Prostate gland (tissue), 2 donors: ENCODE data around the gene MTOR. TPM values are rescaled to one million over a fixed set of nuclear protein-coding genes. Genes with fewer than 3 reads are reported as not detected.

Source experiments
- DNase-seq: peaks from one replicate; pipeline ENCODE4 v3.0.0-alpha.2; 2019; ENCODE audit warnings: low spot score
- H3K27ac ChIP-seq, 2 donors: fragments of 200-600 bp; sonication (generic); 2 replicates each; pipeline ENCODE4 v1.5.1; 2017 to 2019
- H3K27me3 ChIP-seq: fragments of 200-600 bp; sonication (generic); replicated peaks from 2 replicates; pipeline ENCODE4 v1.5.1; 2019; ENCODE audit not compliant: insufficient read depth
- H3K36me3 ChIP-seq, 2 donors: fragments of 200-600 bp; sonication (generic); 1 replicate in 1 of 2; 2 replicates in 1 of 2; pipeline versions ENCODE4 v1.5.1 to v1.8.1; 2017 to 2019
- H3K4me1 ChIP-seq: fragments of 200-600 bp; sonication (generic); replicated peaks from 2 replicates; pipeline ENCODE4 v1.5.1; 2019
- H3K4me3 ChIP-seq, 2 donors: fragments of 200-600 bp; sonication (generic); 2 replicates each; pipeline ENCODE4 v1.5.1; 2017 to 2019
- H3K9me3 ChIP-seq: fragments of 200-600 bp; sonication (generic); 2 replicates; pipeline ENCODE4 v1.5.1; 2017
- CTCF ChIP-seq, 4 experiments: fragments of 200-600 bp in 2 of 4; fragments of 450-650 bp in 2 of 4; sonication (generic) in 2 of 4; IDR thresholded peaks; 1 replicate in 3 of 4; 2 replicates in 1 of 4; pipeline ENCODE4 v1.5.1; 2016 to 2019; ENCODE audit warnings: antibody characterized with exemption in 4 of 4, mild to moderate bottlenecking in 2 of 4, moderate library complexity in 2 of 4
- POLR2A ChIP-seq: fragments of 450-650 bp; IDR thresholded peaks from one replicate; pipeline ENCODE4 v1.6.1; 2016; ENCODE audit warnings: antibody characterized with exemption, mild to moderate bottlenecking
- POLR2AphosphoS5 ChIP-seq: sonication (generic); formaldehyde crosslinking; IDR thresholded peaks from one replicate; pipeline ENCODE4 v1.6.1; 2017; ENCODE audit warnings: antibody characterized with exemption
- WGBS: methylation state at CpG from one replicate; pipeline ENCODE4 v1.1.5; 2018; 5-methylcytosine and 5-hydroxymethylcytosine counted together
- intact Hi-C: fragments of 100-400 bp; cut with DNase I; formaldehyde crosslinking; loops from one replicate; pipeline ENCODE4 v1.14.2; 2022
- total RNA-seq, 2 donors: library from RNA; depleted of rRNA; stranded (reverse); fragments of >200 nt; gene quantifications; one replicate each; pipeline ENCODE4 v1.1.0, GENCODE V29; 2016

Gene MTOR
- total RNA-seq, 2 donors from 2014 or later, result 34.7 to 56.1 TPM

GRCh38 chr1:11204396-11205190 lies 57.8 kb downstream of the MTOR start:
- peaks cover 4 to 17% of the 10 kb centered on the region in 2 donors for H3K36me3 ChIP-seq
- DNase-seq, result no peak
- WGBS, result 94% methylated on average over 11 of the region's 11 CpGs
- H3K9me3 ChIP-seq, result no peaks in the 10 kb centered on the region
- no peak overlapping the region for H3K4me3 ChIP-seq
- no peaks in the 10 kb centered on the region for H3K27me3 ChIP-seq
- TF ChIP-seq POLR2A, result no peak
- no peak for TF ChIP-seq POLR2AphosphoS5
- TF ChIP-seq CTCF (IDR thresholded peaks at IDR 0.05), result no peak
- no peak overlapping the region for H3K27ac ChIP-seq
- intact Hi-C loops, result no loop called here
- no peaks in the 10 kb centered on the region for H3K4me1 ChIP-seq

- Histone ChIP-seq H3K4me1 (no peaks in the 10 kb centered on the region), H3K9me3 (no peaks in the 10 kb centered on the region), H3K27ac (no peak overlapping the region), H3K36me3 (peaks cover 4 to 5% of the 10 kb centered on the region in 2 donors), H3K27me3 (no peaks in the 10 kb centered on the region), H3K4me3 (no peak overlapping the region)
- intact Hi-C loops, result no loop called here
- WGBS, result 72% methylated on average over 2 of the region's 2 CpGs
- TF ChIP-seq POLR2AphosphoS5, result no peak
- TF ChIP-seq POLR2A, result no peak
- TF ChIP-seq CTCF (IDR thresholded peaks at IDR 0.05), result no peak
- no peak for DNase-seq
Measured at GRCh38 chr1:11198851-11199594, 63.3 kb downstream of the MTOR start.

GRCh38 chr1:11198257-11198656 lies 64.1 kb downstream of the MTOR start:
- DNase-seq, result no peak
- intact Hi-C loops, result no loop called here
- H3K27ac ChIP-seq, result no peak overlapping the region
- 86% methylated on average over 4 of the region's 4 CpGs for WGBS
- H3K9me3 ChIP-seq, result no peaks in the 10 kb centered on the region
- H3K27me3 ChIP-seq, result no peaks in the 10 kb centered on the region
- no peak for TF ChIP-seq CTCF (IDR thresholded peaks at IDR 0.05)
- TF ChIP-seq POLR2AphosphoS5, result no peak
- TF ChIP-seq POLR2A, result no peak
- no peaks in the 10 kb centered on the region for H3K4me1 ChIP-seq
- H3K4me3 ChIP-seq, result no peak overlapping the region
- peaks cover 0 to 4% of the 10 kb centered on the region in 2 donors for H3K36me3 ChIP-seq

GRCh38 chr1:11197359-11197758 lies 65.0 kb downstream of the MTOR start:
- H3K4me3 ChIP-seq, result no peak overlapping the region
- no peak overlapping the region for H3K27ac ChIP-seq
- 90% methylated on average over 4 of the region's 4 CpGs for WGBS
- H3K36me3 ChIP-seq, result peaks cover 0 to 4% of the 10 kb centered on the region in 2 donors
- H3K9me3 ChIP-seq, result no peaks in the 10 kb centered on the region
- H3K27me3 ChIP-seq, result no peaks in the 10 kb centered on the region
- H3K4me1 ChIP-seq, result no peaks in the 10 kb centered on the region
- DNase-seq, result no peak
- intact Hi-C loops, result no loop called here
- no peak for TF ChIP-seq POLR2AphosphoS5
- no peak for TF ChIP-seq POLR2A
- TF ChIP-seq CTCF (IDR thresholded peaks at IDR 0.05), result no peak
